Stimulated activated CD8-positive, alpha-beta memory T cell treated with anti-CD3 and anti-CD28 coated beads, Interleukin-15, amount 100 ng/mL, for 24 hours (primary cell): ENCODE data around the gene GHSR.

Source experiments
- DNase-seq: peaks from one replicate; pipeline ENCODE4 v3.0.0-alpha.2; 2020; ENCODE audit warnings: low read depth

The GHSR gene

GRCh38 chr3:172437713-172438112 lies 10.5 kb downstream of the GHSR start:
- no peak for DNase-seq

DNA sequence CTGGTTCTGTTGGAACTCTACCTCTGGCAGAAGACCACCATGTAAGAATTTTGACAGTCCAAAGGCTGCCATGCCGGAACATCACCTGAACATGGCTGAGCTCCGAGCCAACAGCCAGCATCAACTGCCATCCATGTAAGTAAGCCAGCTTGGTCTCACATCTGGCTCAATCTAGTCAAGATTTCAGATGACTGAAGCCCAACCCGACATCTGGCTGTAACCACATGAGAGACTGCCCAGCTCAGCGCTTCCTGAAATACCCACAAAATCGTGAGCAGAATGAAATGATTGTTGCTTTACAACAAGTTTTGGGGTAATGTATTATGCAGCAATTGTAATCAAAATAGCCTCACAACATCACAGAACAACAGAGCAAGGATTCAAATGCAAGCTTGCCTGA lies 32.9 kb downstream of the GHSR start:
- DNase-seq, result no peak

GRCh38 chr3:172411478-172411947 lies 36.7 kb downstream of the GHSR start:
- no peak for DNase-seq

GRCh38 chr3:172410702-172411477 lies 37.4 kb downstream of the GHSR start:
- no peak for DNase-seq

GRCh38 chr3:172407872-172408271 lies 40.4 kb downstream of the GHSR start:
- DNase-seq, result no peak

DNA sequence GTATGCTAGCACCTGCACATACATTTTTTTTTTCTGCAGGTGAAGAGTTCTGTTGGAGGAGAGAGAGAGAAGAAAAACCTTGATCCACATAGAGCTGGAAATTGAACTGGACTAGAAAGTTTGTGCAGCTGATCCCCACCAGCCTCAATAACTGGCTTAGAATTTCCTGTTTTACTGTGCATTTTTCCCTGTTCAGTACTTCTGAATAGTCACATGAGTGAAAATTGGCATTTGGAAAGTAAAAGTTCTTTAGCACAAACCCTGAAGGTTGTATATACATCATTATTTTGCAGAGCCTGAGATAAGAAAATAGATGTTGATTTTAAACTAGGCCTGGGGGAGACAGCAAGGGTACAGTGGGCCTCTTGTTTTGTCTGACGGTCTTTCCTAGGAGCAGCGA lies 42.3 kb downstream of the GHSR start:
- DNase-seq, result no peak

- no peak for DNase-seq
Measured at GRCh38 chr3:172404237-172404962, 43.9 kb downstream of the GHSR start.

DNA sequence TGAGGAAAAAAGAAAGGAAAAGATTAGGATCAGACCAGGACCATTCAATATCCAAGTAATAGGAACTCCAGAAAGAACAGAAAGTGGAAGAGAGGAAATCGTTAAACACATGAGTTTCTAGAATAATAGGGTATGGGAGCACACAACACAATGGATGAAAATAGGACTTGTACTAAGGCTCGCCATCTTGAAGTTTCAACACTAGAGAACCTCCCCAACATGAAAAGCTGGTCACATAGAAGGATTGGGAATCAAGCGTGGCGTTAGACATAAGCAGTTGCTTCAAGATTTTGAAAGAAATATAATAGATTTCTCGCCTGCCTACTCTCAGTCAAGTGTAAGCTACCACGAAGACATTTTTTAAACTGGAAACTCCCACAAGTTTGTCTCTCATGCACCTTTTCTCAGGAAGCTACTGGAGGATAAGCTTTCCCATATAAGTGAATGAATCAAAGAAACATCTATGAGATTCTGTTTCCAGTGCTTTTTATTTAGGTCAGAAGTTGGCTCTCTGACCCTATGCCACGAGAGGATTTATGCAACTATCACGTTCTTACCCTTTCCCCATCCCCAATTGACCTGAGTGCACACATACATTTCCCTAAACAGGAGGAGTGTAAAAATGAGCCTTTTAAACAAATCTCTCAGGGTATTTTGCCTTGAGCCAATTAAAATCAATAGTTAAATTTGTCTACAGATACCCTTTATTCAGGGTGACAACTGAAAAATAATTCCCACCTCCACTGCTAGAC lies 45.2 kb downstream of the GHSR start:
- no peak for DNase-seq

DNA sequence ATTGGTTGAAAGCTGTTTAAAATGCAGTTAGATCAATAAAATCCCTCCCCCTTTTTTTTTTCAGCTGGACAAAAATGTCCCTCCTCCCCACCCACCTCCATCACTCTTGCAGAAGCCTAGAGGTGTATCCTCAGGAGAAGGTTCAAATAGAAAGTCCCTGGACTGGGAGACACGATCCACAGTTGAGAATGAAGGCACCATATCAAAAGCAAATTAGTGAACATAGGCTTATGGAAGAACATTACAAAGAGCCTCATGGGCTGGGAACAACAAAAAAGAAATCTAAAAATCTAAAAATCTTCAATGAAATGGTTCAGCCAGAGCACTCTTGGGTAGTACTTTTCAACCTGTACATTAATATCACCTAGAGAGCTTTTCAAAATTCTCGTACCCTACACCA lies 46.2 kb downstream of the GHSR start:
- DNase-seq, result no peak

- no peak for DNase-seq
Measured at GRCh38 chr3:172398484-172398883, 49.8 kb downstream of the GHSR start.

DNA sequence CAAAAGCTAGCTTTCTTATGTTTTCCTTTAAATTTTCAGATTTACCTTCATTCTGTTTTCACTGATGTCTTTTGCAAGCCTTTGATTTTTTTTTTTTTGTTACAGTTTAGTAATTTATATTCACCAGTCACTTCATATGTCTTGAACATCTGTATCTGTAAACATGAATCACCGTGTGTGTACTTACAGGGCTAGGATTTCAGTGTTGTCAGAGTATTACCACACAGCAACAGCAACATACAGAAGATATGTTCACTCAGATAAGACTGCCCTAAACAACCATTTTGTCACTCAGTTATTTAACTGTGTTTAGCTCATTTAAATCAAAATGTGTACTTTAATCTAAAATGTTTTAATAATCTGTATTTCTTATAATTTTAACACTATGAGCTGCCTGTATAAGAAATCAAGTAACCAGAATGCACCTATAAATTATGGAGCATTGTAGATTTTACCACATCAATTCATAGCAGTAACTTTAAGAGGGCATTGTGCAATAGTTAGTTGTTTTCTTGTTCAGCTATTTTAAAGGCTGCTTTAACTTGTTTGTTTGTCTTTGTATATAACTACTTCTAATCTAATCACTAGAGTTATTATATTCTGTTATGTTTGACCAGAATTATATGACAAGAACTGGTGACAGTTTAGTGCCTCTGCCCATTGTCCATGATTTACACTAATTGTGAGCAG lies 50.4 kb downstream of the GHSR start:
- no peak for DNase-seq

DNA sequence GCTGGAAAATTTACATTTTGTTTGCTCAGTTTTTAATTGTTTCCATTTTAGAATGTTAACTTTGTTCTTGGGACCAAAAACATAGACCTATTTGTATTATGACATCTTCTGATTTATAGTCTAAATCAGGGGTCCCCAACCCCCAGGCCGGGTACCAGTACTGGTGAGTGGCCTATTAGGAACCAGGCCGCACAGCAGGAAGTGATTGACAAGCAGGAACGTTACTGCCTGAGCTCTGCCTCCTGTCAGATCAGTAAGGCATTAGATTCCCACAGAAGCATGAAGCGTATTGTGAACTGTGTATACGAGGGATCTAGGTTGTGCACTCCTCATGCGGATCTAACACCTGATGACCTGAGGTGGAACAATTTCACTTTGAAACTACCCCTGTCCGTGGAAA lies 51.9 kb downstream of the GHSR start:
- DNase-seq, result no peak

- DNase-seq, result no peak
Measured at GRCh38 chr3:172394692-172395091, 53.6 kb downstream of the GHSR start.
